ACHN (cell line): ENCODE data around the gene ZBTB6.

Experiments used
- DNase-seq: peaks from one replicate; pipeline ENCODE4 v3.0.0-alpha.2; 2015
- in situ Hi-C: cut with HindIII; loops from 2 replicates; pipeline ENCODE4 v1.10.0; 2017; ENCODE audit warnings: low sequenced_read_pairs, low pct_ligation_motif_present, low pct_unique_long_range_greater_than_20kb

Gene ZBTB6

GRCh38 chr9:122863407-122863806 is 49.7 kb downstream of the ZBTB6 start:
- no peak for DNase-seq
- in situ Hi-C loops = no loop called here

- in situ Hi-C loops = no loop called here
- no peak for DNase-seq
Observed at GRCh38 chr9:122860319-122861142, 52.6 kb downstream of the ZBTB6 start.
